22Rv1 (cell line): ENCODE measurements around the gene IFI27.

Source experiments
- H3K27ac ChIP-seq: fragments of 450-650 bp; 2 replicates; pipeline ENCODE4 v1.5.1; 2017
- CTCF ChIP-seq: fragments of 450-650 bp; IDR thresholded peaks from 2 replicates; pipeline ENCODE4 v1.5.1; 2017; ENCODE audit warnings: mild to moderate bottlenecking
- ZFX ChIP-seq: fragments of 450-650 bp; IDR thresholded peaks from 2 replicates; pipeline ENCODE4 v1.6.1; 2017; ENCODE audit warnings: antibody characterized with exemption, borderline replicate concordance

The IFI27 gene

GRCh38 chr14:94114589-94115057, 4.1 kb downstream of the IFI27 start:
- TF ChIP-seq ZFX (no peak), CTCF (no peak)
- no peak overlapping the region for H3K27ac ChIP-seq

- H3K27ac ChIP-seq = no peak overlapping the region
These were observed 4.6 kb downstream of the IFI27 start for GRCh38 chr14:94115058-94115591.

GRCh38 chr14:94115631-94116030, 5.1 kb downstream of the IFI27 start:
- no peak for TF ChIP-seq ZFX
- no peak for TF ChIP-seq CTCF
- H3K27ac ChIP-seq = no peak overlapping the region

More at GRCh38 chr14:94115058-94115591, 4.6 kb downstream of the IFI27 start:
- no peak for TF ChIP-seq CTCF
- no peak for TF ChIP-seq ZFX

GRCh38 chr14:94116701-94117100, 6.2 kb downstream of the IFI27 start:
- TF ChIP-seq CTCF (no peak), ZFX (no peak)
- no peak overlapping the region for H3K27ac ChIP-seq

- TF ChIP-seq CTCF (no peak), ZFX (no peak)
- no peak overlapping the region for H3K27ac ChIP-seq
These were observed 7.3 kb downstream of the IFI27 start for GRCh38 chr14:94117856-94118255.

- TF ChIP-seq CTCF = no peak
- no peak for TF ChIP-seq ZFX
- H3K27ac ChIP-seq = no peak overlapping the region
These were observed 8.5 kb downstream of the IFI27 start for GRCh38 chr14:94119071-94119470.

- H3K27ac ChIP-seq = no peak overlapping the region
These were observed 10.3 kb downstream of the IFI27 start for GRCh38 chr14:94120667-94121340.

More at GRCh38 chr14:94120667-94121340, 10.3 kb downstream of the IFI27 start:
- TF ChIP-seq CTCF = no peak
- TF ChIP-seq ZFX = no peak
